GM18858 (cell line): Measurements from ENCODE around the gene PRR33.

ENCODE experiments used
- ATAC-seq: cut with Tn5 transposase; IDR thresholded peaks from one replicate; pipeline ENCODE4 v1.9.1; 2021; ENCODE audit not compliant: unreplicated experiment

Gene PRR33

DNA sequence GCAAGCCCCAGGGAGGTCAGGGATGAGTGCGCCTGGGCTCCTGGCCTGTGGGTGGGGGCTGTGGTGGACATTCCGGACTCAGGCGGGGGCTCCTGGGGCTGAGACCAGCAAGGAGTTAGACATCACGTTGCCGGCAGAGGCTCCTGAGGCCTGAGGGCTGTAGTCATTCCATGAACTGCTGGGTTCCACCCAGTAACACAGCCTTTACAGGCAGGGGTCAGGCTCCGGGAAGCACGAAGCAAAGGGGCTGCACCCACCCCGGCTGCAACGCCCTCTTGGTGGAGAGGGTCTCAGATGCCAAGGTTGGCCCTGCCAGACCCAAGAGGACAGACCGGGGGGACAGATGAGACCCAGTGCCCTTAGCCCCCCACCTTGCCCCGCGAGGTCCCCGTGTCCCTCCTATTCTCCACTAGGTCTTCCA lies 36.8 kb upstream of the PRR33 start:
- no peak for ATAC-seq

DNA sequence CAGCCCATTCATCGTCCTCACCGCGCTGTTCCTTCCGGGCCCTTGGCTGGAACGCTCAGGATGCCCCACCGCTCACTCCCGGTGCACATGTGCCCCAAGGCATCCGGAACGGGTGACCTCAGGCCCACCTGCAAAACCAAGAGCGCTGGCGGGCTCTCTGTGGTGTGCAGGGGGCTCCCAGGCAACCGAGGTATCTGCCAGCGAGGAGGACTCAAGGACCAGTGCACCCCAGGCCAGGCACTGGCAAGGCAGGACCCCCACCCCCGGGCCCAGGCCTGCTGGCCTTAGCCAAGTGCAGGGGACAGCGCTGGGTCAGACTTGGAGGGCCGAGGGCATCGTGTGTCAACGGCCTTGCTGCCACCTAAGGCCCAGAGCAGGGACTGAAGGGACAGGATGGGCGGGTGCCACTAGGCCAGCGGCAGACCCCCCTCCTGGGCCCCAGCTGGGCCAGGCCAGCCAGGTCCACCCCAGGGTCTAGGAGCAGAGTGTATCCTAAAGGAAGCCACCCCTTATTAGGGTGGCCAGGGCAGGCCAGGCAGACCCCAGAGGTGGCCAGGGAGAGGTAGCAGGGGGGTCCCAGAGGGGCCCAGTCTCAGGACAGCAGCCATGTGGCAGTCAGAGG lies 36.3 kb upstream of the PRR33 start:
- no peak for ATAC-seq

DNA sequence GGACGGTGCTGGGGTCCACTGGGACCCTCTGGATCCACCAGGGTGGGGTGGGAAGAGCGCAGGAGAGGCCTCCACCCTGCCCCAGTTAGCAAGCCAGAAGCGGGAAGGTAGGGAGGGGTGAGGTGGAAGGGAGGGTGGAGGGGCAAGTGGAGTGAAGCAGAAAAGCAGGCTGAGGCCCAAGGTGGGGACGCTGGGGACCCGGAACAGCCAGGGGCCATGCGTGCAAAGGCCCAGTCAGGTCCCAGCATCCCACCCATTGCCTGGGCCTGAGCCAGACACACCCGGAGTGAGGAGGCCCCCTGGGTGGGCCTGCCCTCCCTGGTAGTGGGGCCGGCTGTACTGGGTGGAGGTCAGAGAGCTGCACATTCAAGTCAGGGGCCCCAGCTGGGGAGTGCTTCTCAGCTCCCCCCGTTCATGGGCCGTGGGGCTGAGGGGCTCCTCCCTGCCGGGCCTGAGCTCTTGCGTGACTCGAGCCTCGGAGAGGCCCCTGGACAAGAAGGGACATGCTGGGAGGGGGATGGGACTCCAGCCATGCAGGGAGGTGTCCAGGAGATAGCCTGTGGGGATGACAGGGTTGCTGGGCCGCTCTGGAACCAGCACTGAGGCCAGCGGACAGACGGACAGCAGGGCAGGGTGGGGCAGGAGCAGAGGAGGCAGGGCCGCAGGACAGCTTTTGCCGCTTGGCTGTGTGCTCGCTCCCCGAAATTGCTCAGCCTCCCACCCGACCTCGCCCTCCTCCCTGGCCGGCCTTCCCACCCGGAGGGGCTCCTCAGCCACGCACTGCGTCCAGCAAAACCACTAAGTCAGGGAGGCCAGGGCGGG lies 35.5 kb upstream of the PRR33 start:
- ATAC-seq = no peak

DNA sequence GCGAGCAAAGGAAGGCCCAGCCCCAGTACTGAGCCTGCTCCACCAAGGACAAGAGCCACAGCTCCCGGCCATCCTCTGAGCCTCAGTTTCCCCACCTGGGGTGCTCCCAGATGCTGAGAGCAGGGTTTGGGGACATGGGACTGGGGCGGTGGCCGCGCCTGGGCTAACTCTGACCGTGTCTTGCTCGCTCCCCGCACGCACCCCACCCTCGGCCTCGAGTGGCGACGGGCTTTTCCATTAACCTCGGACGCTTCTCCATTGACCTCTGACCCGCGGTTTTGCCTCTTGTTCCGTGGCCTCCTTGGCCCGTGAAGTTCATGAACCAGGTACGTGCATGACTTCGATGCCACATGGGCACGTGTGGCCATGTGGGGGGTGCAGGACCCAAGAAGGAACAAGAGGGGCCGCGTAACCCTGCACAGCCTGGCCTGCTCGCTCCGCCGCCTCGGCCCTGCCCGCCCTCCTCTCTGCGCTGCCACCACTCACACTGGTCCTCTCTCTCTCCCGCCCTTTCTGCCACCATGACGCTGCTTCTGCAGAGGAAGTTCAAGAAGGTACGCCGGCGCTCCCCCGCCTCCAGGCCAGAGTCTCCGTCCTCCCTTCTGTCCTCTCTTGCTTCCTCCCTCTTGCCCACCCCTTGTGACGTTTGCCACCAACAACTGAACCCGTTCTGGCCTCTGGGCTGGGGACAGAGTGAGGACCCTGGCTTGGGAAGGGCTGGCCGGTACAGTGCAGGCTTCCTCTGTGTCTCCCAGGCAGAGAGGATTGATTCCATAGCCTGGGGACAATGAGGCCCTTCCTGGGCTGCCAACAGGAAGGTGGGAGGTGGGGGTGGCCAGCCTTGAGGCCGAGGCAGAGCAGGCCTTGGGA lies 34.7 kb upstream of the PRR33 start:
- no peak for ATAC-seq

DNA sequence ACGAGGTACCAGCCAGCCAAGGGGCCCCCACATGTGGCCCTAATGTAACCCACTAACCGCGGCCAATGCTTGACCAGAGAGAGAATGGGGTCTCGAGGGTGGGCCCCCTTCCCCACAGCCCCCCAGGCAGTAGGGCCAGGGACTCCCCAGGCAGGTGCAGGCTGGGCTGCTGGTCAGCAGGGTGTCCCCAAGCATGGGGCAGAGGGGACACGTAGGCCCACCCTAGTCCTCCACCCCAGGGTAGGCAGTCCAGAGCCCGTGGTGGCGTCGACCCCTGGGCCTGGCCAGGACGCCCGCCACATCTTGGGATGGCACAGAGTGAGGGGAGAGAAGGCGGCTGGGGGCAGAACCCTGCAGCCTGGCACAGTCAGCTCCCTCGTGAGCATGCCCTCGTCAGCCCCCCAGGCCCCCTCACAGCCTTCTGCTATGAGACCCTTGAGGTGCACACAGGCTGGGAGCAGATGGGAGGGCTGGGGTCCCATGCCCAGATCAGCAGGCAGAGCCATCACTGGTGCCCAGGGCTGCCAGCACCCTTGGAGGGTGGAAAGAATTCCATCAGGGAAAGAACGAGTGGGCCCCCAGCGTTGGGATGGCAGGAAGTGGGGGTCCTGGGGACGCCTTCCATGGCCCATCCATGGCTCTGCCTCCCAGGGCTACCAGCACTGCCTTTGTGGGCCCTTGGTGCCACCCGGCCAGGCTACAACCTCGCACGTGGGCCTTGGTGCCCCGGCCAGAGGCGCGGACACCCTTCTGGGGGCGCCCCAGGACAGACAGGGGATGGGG lies 33.9 kb upstream of the PRR33 start:
- no peak for ATAC-seq

DNA sequence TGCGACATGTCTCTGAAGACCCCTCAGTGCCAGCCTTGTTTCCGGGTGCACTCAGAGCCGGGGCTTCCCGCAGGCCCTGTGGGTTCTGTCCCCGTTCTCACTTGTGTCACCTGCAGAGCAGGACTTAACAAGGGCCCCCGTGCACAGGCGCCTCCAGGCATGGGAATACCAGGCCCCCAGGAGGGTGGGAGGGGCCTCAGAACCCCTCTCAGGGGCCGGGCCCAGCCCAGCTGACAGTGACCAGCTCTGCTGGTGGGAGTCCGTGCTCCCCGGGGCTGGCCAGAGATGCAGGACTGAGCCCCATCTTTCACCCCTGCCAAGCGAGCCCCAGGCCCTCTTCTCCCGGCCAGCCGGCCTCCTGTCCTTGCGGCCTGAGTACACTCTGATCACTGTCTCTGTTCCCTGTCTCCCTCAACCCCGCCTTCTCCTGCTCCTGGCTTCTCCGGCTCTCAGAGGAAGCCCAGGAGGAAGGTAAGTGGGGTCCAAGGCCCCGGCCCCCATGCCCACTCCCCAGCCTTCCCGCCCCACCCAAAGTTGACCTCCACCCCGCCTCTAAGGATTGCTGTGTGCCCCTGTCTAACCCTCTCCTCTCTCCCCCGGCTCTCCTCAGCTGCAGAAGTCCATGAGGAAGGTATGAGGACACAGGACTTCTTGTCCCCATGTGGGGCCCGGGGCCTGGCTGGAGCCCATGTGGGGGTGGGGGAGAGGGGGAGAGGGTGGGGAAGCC lies 33.1 kb upstream of the PRR33 start:
- ATAC-seq = no peak

DNA sequence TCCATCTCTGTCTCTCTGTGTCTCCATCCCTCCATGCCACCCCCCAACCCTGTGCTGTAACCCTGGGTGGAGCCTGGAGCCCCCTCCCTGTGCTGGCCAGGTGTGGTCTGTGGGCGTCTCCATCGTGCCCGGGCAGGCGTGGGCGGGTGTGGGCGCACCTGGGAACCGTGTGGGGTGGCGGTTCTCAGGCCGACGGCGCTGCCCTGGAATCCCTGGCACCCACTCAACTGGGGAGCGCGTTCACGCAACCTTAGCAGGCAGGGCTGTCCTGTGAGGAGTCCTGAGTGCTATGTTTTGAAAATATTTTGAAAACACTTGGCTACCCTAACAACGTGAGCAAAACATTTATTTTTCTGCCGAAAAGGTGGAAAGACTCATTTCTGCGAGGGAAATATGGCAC lies 32.5 kb upstream of the PRR33 start:
- ATAC-seq = no peak

DNA sequence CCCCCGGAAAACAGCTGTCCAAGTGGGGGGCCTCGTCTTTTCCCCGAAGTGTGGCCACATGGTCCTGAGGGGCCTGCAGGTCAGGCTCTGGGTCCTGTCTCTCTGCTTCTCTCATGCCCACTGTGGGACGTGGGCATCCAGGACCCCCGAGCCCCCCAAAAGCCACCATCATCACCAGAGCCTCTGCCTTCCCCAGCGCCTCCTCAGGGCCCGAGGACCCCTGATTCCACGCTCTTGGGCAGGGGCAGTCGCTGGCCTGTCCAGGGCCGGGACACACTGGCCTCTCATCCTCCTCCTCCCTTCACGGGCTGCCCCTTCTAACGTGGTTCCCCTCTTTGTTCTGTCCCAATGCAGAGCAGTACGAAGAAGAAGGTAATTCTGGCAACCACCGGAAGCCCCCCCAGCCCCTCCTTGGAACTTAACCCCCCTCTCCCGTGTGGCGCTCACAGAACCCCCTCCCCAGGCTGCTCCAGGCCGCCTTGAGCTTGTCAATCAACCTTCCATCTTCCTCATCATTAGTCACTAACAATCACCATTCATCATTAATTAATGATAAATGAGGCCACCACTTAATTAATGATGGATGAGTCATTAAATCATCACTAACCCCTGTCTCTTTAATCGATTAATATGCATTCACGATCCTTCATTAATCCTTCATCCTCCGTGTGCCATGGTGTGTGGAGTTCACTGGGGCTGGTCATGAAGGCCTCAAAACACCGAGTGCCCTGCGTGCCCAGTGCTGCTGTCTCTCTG lies 31.7 kb upstream of the PRR33 start:
- ATAC-seq = no peak

DNA sequence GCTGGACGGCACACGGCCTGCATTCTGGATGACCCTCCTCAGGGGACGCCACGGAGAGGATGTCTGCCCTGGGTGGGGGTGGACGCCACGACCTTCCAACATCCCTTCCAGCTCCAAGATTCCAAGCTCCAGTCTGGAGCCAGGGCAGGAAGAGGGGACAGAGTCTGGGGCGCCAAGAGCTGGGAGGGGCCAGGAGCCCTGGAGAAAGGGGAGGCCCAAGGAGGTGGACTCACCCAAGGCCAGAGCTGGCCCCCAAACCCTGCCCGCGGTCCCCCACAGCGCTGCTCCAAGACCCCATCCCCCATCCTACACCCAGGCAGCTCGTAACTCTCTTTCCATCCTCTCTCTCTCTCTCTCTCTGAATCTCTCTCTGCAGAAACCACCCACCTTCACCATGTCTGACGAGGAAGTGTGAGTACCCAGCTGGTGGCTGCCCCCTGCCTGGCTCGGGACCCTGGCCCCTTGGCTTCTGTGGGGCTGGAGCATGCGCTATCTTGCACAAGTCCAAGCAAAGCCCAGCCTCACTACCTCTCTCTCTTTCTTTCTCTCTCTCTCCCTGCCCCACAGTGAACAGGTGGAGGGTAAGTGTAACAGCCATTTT lies 30.9 kb upstream of the PRR33 start:
- no peak for ATAC-seq

DNA sequence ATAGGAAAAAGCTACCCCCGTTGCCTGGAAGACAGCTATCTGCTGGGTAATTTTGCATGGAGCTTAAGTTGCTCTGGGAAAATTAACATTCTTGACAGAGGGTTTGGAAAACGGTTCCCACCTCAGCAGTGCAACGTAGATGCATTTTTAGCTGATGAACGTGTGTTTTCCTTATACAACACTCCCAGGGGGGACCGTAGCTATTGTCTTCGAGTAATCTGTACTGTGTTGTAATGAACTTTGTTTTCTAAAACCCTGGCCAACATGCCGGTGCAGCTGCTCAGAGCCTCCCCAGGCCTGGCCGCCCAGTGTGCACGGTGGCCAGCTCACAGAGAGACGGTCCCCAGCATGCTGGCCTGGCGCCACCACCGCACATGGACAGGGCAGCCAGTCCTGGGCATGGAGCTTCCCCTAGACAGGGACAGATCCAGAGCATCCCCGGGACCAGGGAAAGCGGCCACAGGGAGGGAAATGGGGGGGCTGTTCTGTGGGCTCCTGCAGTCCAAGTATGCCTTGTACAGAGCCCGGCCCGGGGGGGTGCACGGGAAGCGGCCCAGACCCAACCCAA lies 30.0 kb upstream of the PRR33 start:
- ATAC-seq = no peak

DNA sequence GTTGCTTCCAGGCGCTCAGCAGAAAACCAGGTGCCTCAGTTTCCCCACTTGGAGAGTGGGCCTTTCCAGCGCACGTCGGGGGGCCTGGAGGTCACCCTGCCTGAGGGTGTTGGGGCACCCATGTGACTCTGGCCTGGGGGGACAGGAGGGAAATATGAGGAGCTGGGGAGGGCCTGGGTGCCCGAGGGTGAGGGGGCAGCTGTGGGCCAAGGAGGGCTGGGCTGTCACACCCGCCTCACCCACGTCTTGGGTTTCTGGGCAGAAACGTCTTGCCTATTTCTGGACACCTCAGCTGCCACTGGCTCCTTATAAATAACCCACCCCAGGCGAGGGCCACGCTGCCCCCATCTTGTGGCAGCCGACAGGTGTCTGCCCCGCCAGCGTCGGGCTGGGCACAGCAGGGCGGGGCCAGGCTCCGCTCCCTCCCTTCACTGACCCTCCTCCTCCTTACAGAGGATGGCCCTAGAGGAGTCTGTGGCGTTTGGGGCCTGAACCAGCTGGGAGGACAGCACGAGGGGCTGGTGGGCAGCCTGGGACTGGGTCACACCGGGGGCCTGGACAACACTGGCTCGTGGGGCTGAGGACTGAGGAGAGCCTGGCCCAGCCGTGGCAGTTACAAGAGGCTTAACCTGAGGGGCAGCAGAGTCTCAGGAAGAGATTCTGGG lies 29.3 kb upstream of the PRR33 start:
- no peak for ATAC-seq

DNA sequence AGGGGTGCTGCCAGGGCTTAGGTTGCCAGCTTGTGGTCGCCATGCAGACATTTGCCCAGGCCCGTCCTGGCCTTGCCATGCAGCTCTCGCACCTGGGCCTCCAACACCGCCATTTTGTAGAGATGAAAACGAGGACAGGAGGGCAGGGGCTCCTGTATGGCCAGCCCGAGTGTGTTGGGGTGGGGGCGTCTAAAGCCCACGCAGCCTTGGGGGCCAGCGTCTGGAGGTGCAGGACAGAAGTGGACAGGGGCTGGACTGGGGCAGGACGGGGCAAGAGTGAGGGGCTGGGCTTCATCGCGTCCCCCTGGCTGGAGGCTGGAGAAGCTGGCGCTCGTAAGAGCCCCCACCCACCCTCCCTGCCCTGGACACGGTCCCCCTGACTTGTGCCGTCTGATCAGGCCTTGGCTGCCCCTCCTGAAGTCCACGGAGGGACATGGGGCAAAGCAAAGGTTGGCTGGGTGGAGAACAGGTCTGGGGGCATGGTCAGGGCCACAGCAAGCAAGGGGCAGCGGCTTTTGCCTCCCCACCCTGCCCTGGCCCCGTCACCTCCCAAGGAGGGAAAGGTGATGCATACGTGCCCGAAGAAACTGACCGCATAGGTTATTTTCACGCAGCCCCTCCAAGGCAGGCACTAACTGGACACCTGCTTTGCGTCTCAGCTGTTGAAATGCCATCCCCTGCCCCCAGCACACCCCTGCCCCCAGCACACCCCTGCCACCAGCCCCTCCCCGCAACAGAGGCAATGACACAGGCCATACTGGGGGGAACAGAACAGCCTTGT lies 28.6 kb upstream of the PRR33 start:
- ATAC-seq = no peak

DNA sequence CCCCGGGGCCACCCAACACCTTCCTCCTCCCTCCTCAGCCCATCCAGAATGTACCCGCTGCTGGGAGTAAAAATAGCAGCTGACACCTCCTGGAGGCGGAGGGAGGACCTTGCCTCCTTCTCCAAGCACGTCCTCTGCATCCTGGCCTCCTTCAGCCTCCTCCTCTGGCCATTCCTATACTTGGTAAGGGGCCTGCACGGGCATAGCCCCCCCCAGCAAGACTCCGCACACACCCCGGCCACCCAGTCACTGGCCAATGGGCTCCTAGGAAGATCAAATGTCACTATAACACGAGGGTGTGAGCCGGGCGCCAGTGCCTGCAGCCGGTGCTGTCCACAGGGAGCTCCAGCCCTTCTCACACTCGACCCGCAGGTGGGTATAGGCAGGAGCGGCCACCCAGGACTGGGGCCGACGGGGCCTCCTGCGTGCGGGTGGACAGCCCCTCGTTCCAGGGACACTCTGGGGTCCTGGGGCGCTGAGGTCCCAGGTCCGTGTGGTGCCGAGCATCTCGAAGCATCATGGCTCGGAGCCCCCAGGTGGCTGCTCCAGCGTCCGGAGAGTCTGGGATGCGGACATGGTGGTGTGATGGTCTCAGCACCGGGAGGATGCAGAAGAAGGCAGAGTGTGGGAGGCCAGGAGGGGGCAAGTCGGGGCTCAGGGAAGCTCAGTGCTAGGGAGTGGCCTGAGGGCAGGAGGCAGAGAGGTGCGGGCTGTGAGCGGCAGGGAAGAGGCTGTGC lies 27.9 kb upstream of the PRR33 start, which contains the start of gene TNNT3:
Gene TNNT3, plus strand, starts transcription at position 313 of the 737 bp plus-strand sequence. CDS start 3,172 bp downstream, outside the sequence.
- no peak for ATAC-seq

DNA sequence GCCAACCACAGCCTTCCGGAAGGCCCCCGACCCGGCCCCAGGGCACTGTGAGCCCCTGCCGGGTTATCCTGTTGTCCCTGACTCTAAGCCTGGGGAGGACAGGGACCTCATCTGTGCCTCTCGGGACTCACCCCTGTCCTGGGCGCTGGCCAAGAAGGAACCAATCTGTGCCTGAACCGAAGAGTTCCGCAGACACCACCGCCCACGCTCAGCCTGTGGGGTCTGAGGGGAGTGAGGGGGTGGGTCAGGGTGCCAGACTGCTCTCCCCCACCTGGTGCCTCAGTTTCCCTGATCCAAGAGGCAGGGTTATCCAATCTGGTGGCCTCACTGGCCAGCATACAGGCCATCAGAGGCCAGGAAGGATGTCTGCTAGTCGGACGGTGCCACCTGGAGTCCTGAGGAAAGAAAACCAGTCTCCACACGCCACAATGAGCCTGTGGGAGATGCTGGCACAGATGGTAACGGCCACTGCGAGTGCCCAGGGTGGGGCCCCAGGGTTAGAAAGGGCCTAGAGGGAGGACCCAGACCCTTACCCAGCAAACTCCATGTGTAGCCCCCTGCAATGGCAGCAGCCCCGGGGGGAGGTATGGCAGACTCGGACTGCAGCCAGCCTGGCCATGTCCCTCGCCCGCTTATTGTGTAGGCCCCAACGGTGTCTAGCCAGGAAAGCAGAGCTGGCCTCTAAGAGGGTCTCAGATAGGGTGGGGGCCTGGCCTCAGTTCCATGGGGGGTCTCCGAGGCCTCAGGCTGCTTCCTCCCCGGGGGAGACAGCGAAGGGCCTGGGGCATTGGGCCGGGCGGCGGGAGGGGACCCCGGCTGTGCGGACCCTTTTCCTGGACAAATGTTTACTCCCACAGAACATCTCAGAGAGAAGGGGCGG lies 27.0 kb upstream of the PRR33 start:
- ATAC-seq = no peak

DNA sequence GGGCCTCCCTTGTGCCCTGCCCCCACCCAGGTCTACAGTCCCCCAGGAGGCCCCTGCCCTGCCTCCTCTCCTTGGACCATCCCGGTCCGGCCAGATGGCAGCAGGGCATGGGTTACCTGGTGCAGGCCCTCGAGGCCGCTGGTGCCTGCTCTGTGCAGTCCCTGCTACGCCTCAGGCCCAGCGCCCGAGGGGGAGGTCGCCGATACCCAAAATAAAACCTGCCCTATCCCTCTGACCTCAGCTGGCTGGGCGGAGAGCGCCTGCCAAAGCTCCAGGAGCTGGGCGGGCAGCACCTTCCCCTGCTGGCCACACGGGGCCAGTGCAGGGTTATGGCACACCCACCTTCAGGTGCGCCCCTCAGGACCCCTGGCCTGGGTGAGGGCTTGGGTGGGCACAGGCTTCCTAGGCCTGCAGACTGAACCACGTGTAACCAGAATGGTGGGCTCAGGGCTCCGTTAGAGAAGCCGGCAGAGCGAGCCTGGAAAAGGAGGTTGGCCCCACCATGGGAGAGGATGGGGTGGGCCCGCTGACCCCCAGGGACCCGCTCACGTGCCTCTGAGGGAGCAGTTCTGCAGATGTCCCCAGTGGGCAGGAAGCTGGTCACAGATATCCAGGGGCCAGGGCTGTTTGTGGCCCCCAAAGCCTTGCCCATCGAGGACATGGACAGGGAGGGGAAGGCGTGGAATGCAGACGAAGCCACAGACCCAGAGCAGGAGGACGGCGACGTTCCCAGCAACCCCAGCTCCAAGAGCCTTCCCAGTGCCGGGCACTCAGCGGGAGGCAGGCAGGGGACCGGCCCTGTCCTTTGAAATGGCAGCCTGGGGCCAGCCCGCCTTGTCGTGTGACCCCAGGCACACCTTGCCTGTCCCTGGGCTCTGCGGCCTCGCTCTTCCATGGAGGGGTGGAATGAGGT lies 26.1 kb upstream of the PRR33 start:
- ATAC-seq = no peak
